ENCODE results near the gene SLC7A1. TPM values are rescaled to one million over a fixed set of nuclear protein-coding genes. Genes with fewer than 3 reads are reported as not detected.

SLC7A1 gene
- total and polyA plus RNA-seq, 7 donors = 2.4 to 25.6 (median 15.0) TPM

DNA sequence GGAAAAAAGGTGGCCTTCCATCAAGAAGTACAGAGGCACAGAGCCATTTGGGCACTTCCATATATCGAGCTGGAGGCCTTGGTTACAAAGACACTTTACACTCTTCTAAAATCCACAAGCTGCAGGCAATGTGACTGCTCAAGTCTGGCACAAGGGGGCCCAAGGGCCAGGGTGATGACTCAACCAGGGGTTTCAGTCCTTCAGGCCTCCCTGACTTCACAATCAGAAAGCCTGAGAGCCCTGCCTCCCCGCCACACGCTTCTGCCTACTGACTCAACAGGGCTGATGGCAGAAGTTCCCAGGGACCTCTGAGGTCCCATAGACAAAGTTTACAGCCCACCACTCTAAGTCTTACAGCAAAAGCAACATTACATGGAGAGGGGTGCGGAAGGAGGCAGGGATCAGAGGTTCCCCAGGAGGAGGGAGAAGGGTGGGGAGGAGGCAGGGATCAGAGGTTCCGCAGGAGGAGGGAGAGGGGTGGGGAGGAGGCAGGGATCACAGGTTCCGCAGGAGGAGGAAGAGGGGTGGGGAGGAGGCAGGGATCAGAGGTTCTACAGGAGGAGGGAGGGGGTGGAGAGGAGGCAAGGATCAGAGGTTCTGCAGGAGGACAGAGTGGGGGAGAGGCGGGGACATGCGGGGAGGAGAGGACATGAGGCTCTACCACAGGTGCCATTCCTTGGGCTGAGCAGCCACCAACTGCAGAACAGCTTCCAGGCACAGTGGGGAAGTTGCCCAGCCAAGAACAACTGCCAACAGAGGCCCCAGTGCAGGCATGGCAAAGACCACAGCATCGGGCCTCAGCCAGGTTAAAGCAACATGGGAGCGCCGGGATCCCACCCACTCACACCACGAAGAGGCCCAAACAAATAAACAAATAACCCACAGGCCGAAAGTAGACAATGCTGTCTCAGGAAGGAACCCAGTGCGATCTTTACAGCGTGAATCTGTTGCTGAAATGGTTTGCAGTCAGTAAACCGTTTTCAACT lies 52.0 kb downstream of the SLC7A1 start:
- TF ChIP-seq POLR2A (IDR thresholded peaks at IDR 0.05) = no peak
- TF ChIP-seq CTCF (IDR thresholded peaks at IDR 0.05) = no peak
- no peak for TF ChIP-seq EP300 (IDR thresholded peaks at IDR 0.05)
- TF ChIP-seq POLR2AphosphoS5 (IDR thresholded peaks at IDR 0.05) = no peak
- Histone ChIP-seq H3K9me3 (no peaks in the 10 kb centered on the region), H3K27ac (no peak overlapping the region), H3K27me3 (no peaks in the 10 kb centered on the region), H3K4me3 (no peak overlapping the region), H3K36me3 (no peaks in the 10 kb centered on the region), H3K4me1 (peaks cover 0 to 30% (median 19%) of the 10 kb centered on the region in 4 donors)
- no peak for DNase-seq
- intact Hi-C loops (cut with DNase I) = no loop called here
- WGBS, 2 donors = 79 to 89% methylated on average over 16 of the region's 16 CpGs

DNA sequence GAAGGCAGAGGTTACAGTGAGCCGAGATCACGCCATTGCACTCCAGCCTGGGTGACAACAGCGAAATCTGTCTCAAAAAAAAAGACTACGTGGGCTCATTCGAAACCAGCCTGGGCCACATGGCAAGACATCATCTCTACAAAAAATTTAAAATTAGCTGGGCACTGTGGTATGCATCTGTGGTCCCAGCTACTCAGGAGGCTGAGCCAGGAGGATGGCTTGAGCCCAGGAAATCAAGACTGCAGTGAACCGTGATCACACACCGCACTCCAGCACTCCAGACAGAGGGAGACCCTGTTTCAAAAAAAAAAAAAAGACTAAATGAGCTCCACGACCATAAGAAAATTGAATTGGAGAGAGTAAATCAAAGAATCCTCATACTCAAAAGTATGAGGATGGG lies 53.1 kb downstream of the SLC7A1 start:
- intact Hi-C loops (cut with DNase I) = no loop called here
- Histone ChIP-seq H3K27me3 (no peaks in the 10 kb centered on the region), H3K36me3 (no peaks in the 10 kb centered on the region), H3K4me3 (no peak overlapping the region), H3K27ac (no peak overlapping the region), H3K9me3 (no peaks in the 10 kb centered on the region), H3K4me1 (peaks cover 0 to 42% (median 27%) of the 10 kb centered on the region in 4 donors)
- TF ChIP-seq EP300 (IDR thresholded peaks at IDR 0.05) (no peak), POLR2A (IDR thresholded peaks at IDR 0.05) (no peak), CTCF (IDR thresholded peaks at IDR 0.05) (no peak), POLR2AphosphoS5 (IDR thresholded peaks at IDR 0.05) (no peak)
- DNase-seq = no peak
- WGBS, 2 donors = 95 to 97% methylated on average over 8 of the region's 8 CpGs

DNA sequence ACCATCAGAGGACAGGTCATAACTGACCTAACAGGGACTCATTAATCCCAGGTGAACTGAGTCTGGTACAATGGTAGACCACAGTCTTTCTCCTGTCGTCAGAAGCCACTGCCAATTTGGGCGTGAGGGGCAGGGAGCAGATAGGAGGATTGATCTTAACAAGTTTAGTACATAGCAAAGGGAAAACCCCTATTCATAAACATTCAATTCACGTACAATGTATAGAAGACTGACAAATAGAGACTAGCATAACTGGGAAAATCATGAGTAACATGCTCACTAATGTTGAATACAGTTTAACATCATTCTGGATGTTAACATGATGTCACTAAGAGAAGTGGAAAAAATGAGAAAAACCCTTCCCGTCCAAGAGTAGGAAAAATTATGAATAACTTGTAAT lies 54.1 kb downstream of the SLC7A1 start:
- TF ChIP-seq EP300 (IDR thresholded peaks at IDR 0.05) = no peak
- TF ChIP-seq CTCF (IDR thresholded peaks at IDR 0.05) = no peak
- no peak for TF ChIP-seq POLR2AphosphoS5 (IDR thresholded peaks at IDR 0.05)
- TF ChIP-seq POLR2A (IDR thresholded peaks at IDR 0.05) = no peak
- H3K36me3 ChIP-seq = no peaks in the 10 kb centered on the region
- no peaks in the 10 kb centered on the region for H3K9me3 ChIP-seq
- H3K27me3 ChIP-seq = no peaks in the 10 kb centered on the region
- intact Hi-C loops (cut with DNase I) = no loop called here
- no peak overlapping the region for H3K27ac ChIP-seq
- H3K4me1 ChIP-seq = peaks cover 0 to 39% (median 27%) of the 10 kb centered on the region in 4 donors
- no peak overlapping the region for H3K4me3 ChIP-seq
- 86 to 87% methylated on average over 4 of the region's 4 CpGs for WGBS, 2 donors
- no peak for DNase-seq

GRCh38 chr13:29540799-29541198 lies 54.7 kb downstream of the SLC7A1 start:
- peaks cover 0 to 34% (median 27%) of the 10 kb centered on the region in 4 donors for H3K4me1 ChIP-seq
- H3K27ac ChIP-seq = no peak overlapping the region
- intact Hi-C loops (cut with DNase I) = no loop called here
- no peaks in the 10 kb centered on the region for H3K36me3 ChIP-seq
- TF ChIP-seq POLR2AphosphoS5 (IDR thresholded peaks at IDR 0.05) = no peak
- TF ChIP-seq EP300 (IDR thresholded peaks at IDR 0.05) = no peak
- no peak for TF ChIP-seq CTCF (IDR thresholded peaks at IDR 0.05)
- no peak for TF ChIP-seq POLR2A (IDR thresholded peaks at IDR 0.05)
- DNase-seq = no peak
- H3K27me3 ChIP-seq = no peaks in the 10 kb centered on the region
- 83 to 93% methylated on average over 5 of the region's 5 CpGs for WGBS, 2 donors
- H3K9me3 ChIP-seq = no peaks in the 10 kb centered on the region
- no peak overlapping the region for H3K4me3 ChIP-seq

Data from sigmoid colon (tissue), 7 donors.